Measurements from ENCODE around the gene OGFR. TPM values are rescaled to one million over a fixed set of nuclear protein-coding genes. Genes with fewer than 3 reads are reported as not detected.

Gene OGFR
- total RNA-seq, 1 donor from 2014 or later = 16.0 TPM

GRCh38 chr20:62784497-62784896, 20.1 kb upstream of the OGFR start:
- no peak for ATAC-seq

- ATAC-seq = no peak
Measured at GRCh38 chr20:62785393-62785792, 19.2 kb upstream of the OGFR start.

GRCh38 chr20:62786157-62786556, 18.5 kb upstream of the OGFR start:
- no peak for ATAC-seq

GRCh38 chr20:62787321-62787720, 17.3 kb upstream of the OGFR start:
- ATAC-seq = no peak

- ATAC-seq = no peak
Measured at GRCh38 chr20:62787866-62788265, 16.8 kb upstream of the OGFR start.

- ATAC-seq = no peak
Measured at GRCh38 chr20:62788607-62789006, 16.0 kb upstream of the OGFR start.

- no peak for ATAC-seq
Measured at GRCh38 chr20:62790075-62790474, 14.6 kb upstream of the OGFR start.

GRCh38 chr20:62791301-62792181, 13.1 kb upstream of the OGFR start:
- ATAC-seq = peak; percentile 20

- no peak for ATAC-seq
Measured at GRCh38 chr20:62792182-62792939, 12.3 kb upstream of the OGFR start.

- ATAC-seq = no peak
Measured at GRCh38 chr20:62792940-62793756, 11.5 kb upstream of the OGFR start.

- ATAC-seq = no peak
Measured at GRCh38 chr20:62793757-62794006, 11.0 kb upstream of the OGFR start.

- peak; percentile 87 for ATAC-seq
Measured at GRCh38 chr20:62794007-62794724, 10.5 kb upstream of the OGFR start.

- ATAC-seq = no peak
Measured at GRCh38 chr20:62795023-62795761, 9.4 kb upstream of the OGFR start.

GRCh38 chr20:62796699-62797491, 7.7 kb upstream of the OGFR start:
- no peak for ATAC-seq

- ATAC-seq = no peak
Measured at GRCh38 chr20:62797671-62798532, 6.7 kb upstream of the OGFR start.

- no peak for ATAC-seq
Measured at GRCh38 chr20:62799036-62799435, 5.6 kb upstream of the OGFR start.

GRCh38 chr20:62799459-62799858, 5.2 kb upstream of the OGFR start:
- no peak for ATAC-seq

- ATAC-seq = no peak
Measured at GRCh38 chr20:62799873-62800272, 4.8 kb upstream of the OGFR start.

- ATAC-seq = no peak
Measured at GRCh38 chr20:62800314-62801259, 4.0 kb upstream of the OGFR start.

All from esophagus mucosa (tissue), 1 donor.